ENCODE data around the gene SMG1.
"Not testable (repeated sequence)": the region's sequence is repeated elsewhere in the genome, so short reads cannot be mapped to it uniquely, and the experiment has no call there.

SMG1 gene

DNA sequence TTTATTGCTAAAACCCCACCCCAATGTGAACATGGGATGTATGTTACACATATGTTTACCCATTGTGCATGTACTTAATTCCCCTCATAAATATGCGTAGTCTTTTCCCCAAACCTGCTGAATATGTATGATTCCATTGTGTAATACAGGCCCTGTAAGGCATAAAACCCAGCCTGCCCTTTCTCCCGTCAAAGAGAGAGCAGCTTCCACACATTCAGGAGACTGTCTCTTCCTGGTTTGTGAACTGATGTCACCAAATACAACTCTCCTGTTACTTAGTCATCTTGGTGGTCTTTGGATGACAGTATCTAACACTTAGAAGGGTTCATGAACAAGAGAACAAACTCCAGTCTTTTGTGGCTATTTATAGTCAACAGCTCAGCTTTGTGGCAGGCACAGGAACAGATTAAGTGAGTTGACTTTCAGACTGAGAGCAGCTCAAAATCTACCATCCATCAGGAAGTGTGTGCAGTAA lies 32.9 kb upstream of the SMG1 start:
- no peak for DNase-seq (ENCODE audit: low read depth, low spot score)
- ChIA-PET POLR2A (interaction anchor here (0.7 kb wide), 1 partner anchor 95 kb away, joined by 4 read pairs; no protein-coding TSS in a partner anchor), CTCF (interaction anchor here (1.6 to 6.1 kb wide), 3 partner anchors 10 to 157 kb away, joined by 4 to 54 read pairs (median 5); partner anchors contain the start of gene ARL6IP1)
- no peak overlapping the region for H3K4me3 ChIP-seq (ENCODE audit: low read depth, low read length)
- TF ChIP-seq, protein P1, sequence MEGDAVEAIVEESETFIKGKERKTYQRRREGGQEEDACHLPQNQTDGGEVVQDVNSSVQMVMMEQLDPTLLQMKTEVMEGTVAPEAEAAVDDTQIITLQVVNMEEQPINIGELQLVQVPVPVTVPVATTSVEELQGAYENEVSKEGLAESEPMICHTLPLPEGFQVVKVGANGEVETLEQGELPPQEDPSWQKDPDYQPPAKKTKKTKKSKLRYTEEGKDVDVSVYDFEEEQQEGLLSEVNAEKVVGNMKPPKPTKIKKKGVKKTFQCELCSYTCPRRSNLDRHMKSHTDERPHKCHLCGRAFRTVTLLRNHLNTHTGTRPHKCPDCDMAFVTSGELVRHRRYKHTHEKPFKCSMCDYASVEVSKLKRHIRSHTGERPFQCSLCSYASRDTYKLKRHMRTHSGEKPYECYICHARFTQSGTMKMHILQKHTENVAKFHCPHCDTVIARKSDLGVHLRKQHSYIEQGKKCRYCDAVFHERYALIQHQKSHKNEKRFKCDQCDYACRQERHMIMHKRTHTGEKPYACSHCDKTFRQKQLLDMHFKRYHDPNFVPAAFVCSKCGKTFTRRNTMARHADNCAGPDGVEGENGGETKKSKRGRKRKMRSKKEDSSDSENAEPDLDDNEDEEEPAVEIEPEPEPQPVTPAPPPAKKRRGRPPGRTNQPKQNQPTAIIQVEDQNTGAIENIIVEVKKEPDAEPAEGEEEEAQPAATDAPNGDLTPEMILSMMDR (IDR thresholded peaks at IDR 0.05; ENCODE audit: insufficient read depth, low read length, missing control alignments), result no peak

DNA sequence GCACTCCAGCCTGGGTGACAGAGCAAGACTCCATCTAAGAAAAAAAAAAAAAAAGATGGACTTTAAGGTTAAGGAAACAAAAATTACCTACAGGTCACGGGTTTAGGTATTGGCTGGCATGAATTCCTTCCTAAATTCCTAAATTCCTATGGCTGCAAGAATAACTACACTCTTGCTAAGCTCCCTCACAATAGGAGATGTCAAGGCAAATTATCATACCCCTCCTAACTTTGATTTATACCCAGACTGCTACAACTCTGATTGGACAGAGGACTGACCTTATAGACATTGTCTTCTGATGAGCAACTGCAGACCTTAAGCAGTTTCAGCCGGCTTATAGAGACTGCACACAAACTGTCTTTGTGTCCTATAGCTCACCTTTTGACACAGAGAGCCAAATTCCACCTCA lies 32.4 kb upstream of the SMG1 start:
- CTCF ChIA-PET, result interaction anchor here (1.6 to 6.1 kb wide), 3 partner anchors 11 to 157 kb away, joined by 4 to 54 read pairs (median 5); partner anchors contain the start of gene ARL6IP1
- DNase-seq (ENCODE audit: low read depth, low spot score), result no peak
- H3K4me3 ChIP-seq (ENCODE audit: low read depth, low read length), result no peak overlapping the region
- TF ChIP-seq, protein P1 (IDR thresholded peaks at IDR 0.05; ENCODE audit: insufficient read depth, low read length, missing control alignments), result no peak
- POLR2A ChIA-PET, result interaction anchor here (0.7 to 1.6 kb wide), 2 partner anchors 95 to 157 kb away, joined by 4 to 5 read pairs; partner anchors contain the start of gene ARL6IP1

DNA sequence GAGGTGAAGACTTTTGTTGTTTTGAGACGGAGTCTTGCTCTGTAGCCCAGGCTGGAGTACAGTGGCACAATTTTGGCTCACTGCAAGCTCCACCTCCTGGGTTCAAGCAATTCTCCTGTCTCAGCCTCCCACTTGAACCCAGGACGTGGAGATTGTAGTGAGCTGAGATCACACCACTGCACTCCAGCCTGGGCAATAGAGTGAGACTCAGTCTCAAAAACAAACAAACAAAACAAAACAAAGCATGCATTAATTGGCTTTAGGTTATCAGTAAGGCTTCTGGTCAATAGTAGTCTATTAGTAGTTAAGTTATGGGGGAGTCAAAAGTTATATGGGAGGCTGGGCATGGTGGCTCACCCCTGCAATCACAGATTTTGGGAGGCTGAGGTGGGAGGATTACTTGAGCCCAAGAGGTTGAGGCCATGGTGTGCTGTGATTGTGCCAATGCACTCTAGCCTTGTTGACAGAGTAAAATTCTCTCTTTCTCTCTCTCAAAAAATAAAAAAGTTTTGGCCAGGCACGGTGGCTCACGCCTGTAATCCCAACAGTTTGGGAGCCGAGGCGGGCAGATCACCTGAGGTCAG lies 30.5 kb upstream of the SMG1 start:
- POLR2A ChIA-PET, result interaction anchor here (1.6 kb wide), 1 partner anchor 155 kb away, joined by 5 read pairs; the partner anchor contains the start of gene ARL6IP1
- H3K4me3 ChIP-seq (ENCODE audit: low read depth, low read length); DNase-seq (ENCODE audit: low read depth, low spot score): not testable (repeated sequence)
- CTCF ChIA-PET, result interaction anchor here (1.0 to 6.1 kb wide), 2 partner anchors 13 to 20 kb away, joined by 3 to 54 read pairs; no protein-coding TSS in a partner anchor

DNA sequence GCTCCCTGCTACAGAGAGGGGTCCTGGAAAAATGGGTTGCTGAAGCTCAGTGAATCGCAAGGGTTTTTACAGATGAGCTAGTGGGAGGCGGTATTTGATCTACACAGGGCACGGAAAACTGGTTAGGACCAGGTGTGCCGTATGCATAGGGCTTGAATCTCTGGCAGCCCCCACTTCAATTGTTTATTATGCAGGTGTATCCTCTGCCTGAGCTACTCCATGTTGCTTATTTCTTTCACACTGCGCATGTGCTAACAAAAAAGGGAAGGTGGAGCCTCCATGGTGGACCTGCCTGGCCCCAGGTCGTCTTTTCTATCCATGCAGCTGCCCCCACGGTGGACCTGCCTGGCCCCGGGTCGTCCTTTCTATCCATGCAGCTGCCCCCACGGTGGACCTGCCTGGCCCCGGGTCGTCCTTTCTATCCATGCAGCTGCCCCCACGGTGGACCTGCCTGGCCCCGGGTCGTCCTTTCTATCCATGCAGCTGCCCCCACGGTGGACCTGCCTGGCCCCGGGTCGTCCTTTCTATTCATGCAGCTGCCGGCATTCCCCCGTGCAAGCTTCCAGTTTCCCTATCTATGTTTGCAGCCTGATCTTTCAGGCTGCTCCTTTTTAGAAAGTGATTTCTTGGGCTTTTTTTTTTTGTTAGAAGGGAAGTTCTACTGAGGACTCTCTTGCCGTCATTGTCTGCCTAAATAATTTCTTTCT lies 29.8 kb upstream of the SMG1 start:
- H3K4me3 ChIP-seq (ENCODE audit: low read depth, low read length); DNase-seq (ENCODE audit: low read depth, low spot score); POLR2A ChIA-PET: not testable (repeated sequence)
- CTCF ChIA-PET, result interaction anchor here (6.1 kb wide), 1 partner anchor 13 kb away, joined by 54 read pairs; no protein-coding TSS in a partner anchor

DNA sequence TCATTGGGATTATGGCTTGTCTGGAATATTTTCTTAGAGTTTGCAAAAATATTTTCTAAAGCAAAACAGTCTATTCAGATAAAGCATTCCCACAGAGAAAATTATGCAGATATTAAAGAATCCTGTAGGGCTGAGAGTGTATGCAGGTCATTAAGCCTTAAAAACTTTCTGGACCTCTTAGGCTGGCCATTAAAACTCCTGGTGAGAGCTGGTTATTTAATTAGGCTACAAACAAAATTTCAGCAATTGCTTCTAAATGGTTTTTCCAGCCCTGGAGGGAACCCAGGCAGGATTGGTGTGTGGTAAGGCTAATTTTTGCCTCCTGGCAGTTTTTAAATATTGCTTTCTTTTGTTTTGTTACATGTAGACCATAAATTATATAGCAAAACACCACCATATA lies 27.3 kb upstream of the SMG1 start:
- H3K4me3 ChIP-seq (ENCODE audit: low read depth, low read length), result no peak overlapping the region
- TF ChIP-seq, protein P1 (IDR thresholded peaks at IDR 0.05; ENCODE audit: insufficient read depth, low read length, missing control alignments), result no peak
- CTCF ChIA-PET, result interaction anchor here (1.2 to 4.0 kb wide), 2 partner anchors 15 to 30 kb away, joined by 3 to 24 read pairs; partner anchors contain the start of gene TMC7
- no peak for DNase-seq (ENCODE audit: low read depth, low spot score)
- POLR2A ChIA-PET, result no interaction called here

DNA sequence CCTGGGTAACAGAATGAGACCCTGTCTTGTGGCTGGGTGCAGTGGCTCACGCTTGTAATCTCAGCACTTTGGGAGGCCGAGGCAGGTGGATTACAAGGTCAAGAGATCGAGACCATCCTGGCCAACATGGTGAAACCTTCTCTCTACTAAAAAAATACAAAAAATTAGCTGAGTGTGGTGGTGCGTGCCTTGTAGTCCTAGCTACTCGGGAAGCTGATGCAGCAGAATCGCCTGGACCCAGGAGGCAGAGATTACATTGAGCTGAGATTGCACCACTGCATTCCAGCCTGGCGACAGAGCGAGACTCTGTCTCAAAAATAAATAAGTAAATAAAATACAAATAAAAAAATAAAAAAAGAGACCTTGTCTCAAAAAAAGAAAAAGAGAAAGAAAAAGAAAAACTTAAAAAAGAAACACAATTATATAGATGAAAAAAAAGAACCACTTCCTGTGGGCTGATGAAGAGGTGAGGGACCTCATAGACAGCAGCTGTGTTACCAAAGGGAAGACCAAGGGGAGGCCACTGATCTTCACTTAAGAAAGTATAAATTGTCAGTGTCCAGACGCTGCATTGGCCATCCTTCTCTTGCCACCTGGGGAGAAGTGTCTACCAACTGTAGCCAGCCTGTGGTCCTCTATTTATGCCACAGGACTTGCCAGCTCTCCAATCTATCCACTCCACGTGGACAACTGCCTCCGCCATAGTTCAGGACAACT lies 24.4 kb upstream of the SMG1 start:
- ChIA-PET POLR2A (no interaction called here), CTCF (interaction anchor here (1.3 kb wide), 1 partner anchor 18 kb away, joined by 4 read pairs; no protein-coding TSS in a partner anchor)
- no peak overlapping the region for H3K4me3 ChIP-seq (ENCODE audit: low read depth, low read length)
- TF ChIP-seq, protein P1 (IDR thresholded peaks at IDR 0.05; ENCODE audit: insufficient read depth, low read length, missing control alignments), result no peak
- DNase-seq (ENCODE audit: low read depth, low spot score), result no peak
